HG03039 (cell line): ENCODE data around the gene CPED1.
A peak's percentile ranks its signal among the peaks of the same experiment; 100 is the strongest.

ENCODE experiments used
- ATAC-seq: cut with Tn5 transposase; IDR thresholded peaks from one replicate; pipeline ENCODE4 v1.9.1; 2021; ENCODE audit warnings: mild to moderate bottlenecking, moderate library complexity; ENCODE audit not compliant: unreplicated experiment

CPED1 gene

GRCh38 chr7:121082400-121083101 lies 94.0 kb downstream of the CPED1 start:
- ATAC-seq = no peak

GRCh38 chr7:121083138-121083789 lies 94.8 kb downstream of the CPED1 start:
- no peak for ATAC-seq

- no peak for ATAC-seq
Measured at GRCh38 chr7:121083790-121084251, 95.3 kb downstream of the CPED1 start.

GRCh38 chr7:121084256-121084655 lies 95.7 kb downstream of the CPED1 start:
- ATAC-seq = no peak

GRCh38 chr7:121084748-121085336 lies 96.3 kb downstream of the CPED1 start:
- no peak for ATAC-seq

GRCh38 chr7:121085922-121086321 lies 97.4 kb downstream of the CPED1 start:
- no peak for ATAC-seq

- no peak for ATAC-seq
Measured at GRCh38 chr7:121088870-121089269, 100.4 kb downstream of the CPED1 start.

- ATAC-seq = no peak
Measured at GRCh38 chr7:121094829-121095228, 106.3 kb downstream of the CPED1 start.

GRCh38 chr7:121097577-121097976 lies 109.1 kb downstream of the CPED1 start:
- no peak for ATAC-seq

GRCh38 chr7:121099572-121099971 lies 111.1 kb downstream of the CPED1 start:
- no peak for ATAC-seq

- no peak for ATAC-seq
Measured at GRCh38 chr7:121101083-121101482, 112.6 kb downstream of the CPED1 start.

- no peak for ATAC-seq
Measured at GRCh38 chr7:121101621-121102020, 113.1 kb downstream of the CPED1 start.

- no peak for ATAC-seq
Measured at GRCh38 chr7:121102619-121103018, 114.1 kb downstream of the CPED1 start.

GRCh38 chr7:121103086-121103485 lies 114.6 kb downstream of the CPED1 start:
- no peak for ATAC-seq

GRCh38 chr7:121103579-121103978 lies 115.1 kb downstream of the CPED1 start:
- ATAC-seq = no peak

- ATAC-seq = no peak
Measured at GRCh38 chr7:121105262-121105661, 116.8 kb downstream of the CPED1 start.

- ATAC-seq = peak; percentile 91
Measured at GRCh38 chr7:121107923-121108498, 119.5 kb downstream of the CPED1 start.

- no peak for ATAC-seq
Measured at GRCh38 chr7:121109145-121109544, 120.6 kb downstream of the CPED1 start.

GRCh38 chr7:121113288-121113687 lies 124.8 kb downstream of the CPED1 start:
- no peak for ATAC-seq

GRCh38 chr7:121116396-121116795 lies 127.9 kb downstream of the CPED1 start:
- no peak for ATAC-seq

GRCh38 chr7:121119047-121119446 lies 130.5 kb downstream of the CPED1 start:
- ATAC-seq = no peak

GRCh38 chr7:121123032-121123431 lies 134.5 kb downstream of the CPED1 start:
- ATAC-seq = no peak
